GM19238 (cell line): ENCODE results near the gene USP48.

Source experiments
- DNase-seq: peaks from one replicate; pipeline ENCODE4 v3.0.0; 2011; ENCODE audit warnings: low spot score; ENCODE audit not compliant: insufficient read length

Gene USP48

GRCh38 chr1:21655259-21655658 lies 127.7 kb downstream of the USP48 start:
- no peak for DNase-seq

- no peak for DNase-seq
Measured at GRCh38 chr1:21654209-21654608, 128.7 kb downstream of the USP48 start.

GRCh38 chr1:21653744-21654100 lies 129.2 kb downstream of the USP48 start:
- no peak for DNase-seq

- DNase-seq, result no peak
Measured at GRCh38 chr1:21652937-21653743, 129.8 kb downstream of the USP48 start.

GRCh38 chr1:21652101-21652936 lies 130.6 kb downstream of the USP48 start:
- no peak for DNase-seq

- DNase-seq, result no peak
Measured at GRCh38 chr1:21651214-21652042, 131.5 kb downstream of the USP48 start.

- no peak for DNase-seq
Measured at GRCh38 chr1:21650400-21650799, 132.5 kb downstream of the USP48 start.

- no peak for DNase-seq
Measured at GRCh38 chr1:21649315-21649714, 133.6 kb downstream of the USP48 start.

GRCh38 chr1:21648791-21649190 lies 134.2 kb downstream of the USP48 start:
- DNase-seq, result no peak

GRCh38 chr1:21648352-21648730 lies 134.6 kb downstream of the USP48 start:
- no peak for DNase-seq

GRCh38 chr1:21647431-21648351 lies 135.3 kb downstream of the USP48 start:
- peak; percentile 50 for DNase-seq

- no peak for DNase-seq
Measured at GRCh38 chr1:21645550-21645949, 137.4 kb downstream of the USP48 start.

GRCh38 chr1:21644906-21645305 lies 138.0 kb downstream of the USP48 start:
- DNase-seq, result no peak

GRCh38 chr1:21644348-21644747 lies 138.6 kb downstream of the USP48 start:
- no peak for DNase-seq

GRCh38 chr1:21643624-21644023 lies 139.3 kb downstream of the USP48 start:
- no peak for DNase-seq

GRCh38 chr1:21641967-21642739 lies 140.8 kb downstream of the USP48 start:
- DNase-seq, result no peak

- no peak for DNase-seq
Measured at GRCh38 chr1:21641537-21641936, 141.4 kb downstream of the USP48 start.

GRCh38 chr1:21641076-21641475 lies 141.9 kb downstream of the USP48 start:
- DNase-seq, result no peak

- DNase-seq, result no peak
Measured at GRCh38 chr1:21640653-21641052, 142.3 kb downstream of the USP48 start.

- DNase-seq, result no peak
Measured at GRCh38 chr1:21639594-21640041, 143.3 kb downstream of the USP48 start.
